Common myeloid progenitor, CD34-positive (primary cell): ENCODE data around the gene GCNT2.

Experiments
- CTCF ChIA-PET: fragments of 350-600 bp; sonication (Branson Sonifier 250); formaldehyde crosslinking; loops from one replicate; lab custom pipeline; 2021; ENCODE audit warnings: antibody characterized with exemption; lab: Charles Lee
- POLR2A ChIA-PET: fragments of 350-600 bp; sonication (Branson Sonifier 250); formaldehyde crosslinking; loops from one replicate; lab custom pipeline; 2021; ENCODE audit warnings: antibody characterized with exemption; lab: Charles Lee
- DNase-seq, 3 donors: peaks; one replicate each; pipeline versions ENCODE4 v3.0.0 to v3.0.0-alpha.2; 2013
- H3K27ac ChIP-seq, 2 experiments: 1 replicate in 1 of 2; 2 replicates in 1 of 2; pipeline ENCODE4 v1.7.0; 2013; ENCODE audit warnings: inconsistent platforms in 2 of 2, low read length in 2 of 2, mild to moderate bottlenecking in 2 of 2, low read depth in 1 of 2, moderate library complexity in 1 of 2; ENCODE audit not compliant: severe bottlenecking in 2 of 2, insufficient read depth in 1 of 2, poor library complexity in 1 of 2
- H3K27me3 ChIP-seq, 5 experiments: replicated peaks in 2 of 5; 1 replicate in 3 of 5; 2 replicates in 2 of 5; pipeline versions ENCODE4 v1.6.1 to v1.7.0; 2013; ENCODE audit warnings: low read length in 4 of 5, mild to moderate bottlenecking in 2 of 5, moderate library complexity in 2 of 5, inconsistent platforms in 1 of 5; ENCODE audit not compliant: insufficient read depth in 5 of 5, control insufficient read depth in 4 of 5
- H3K36me3 ChIP-seq, 4 experiments: 1 replicate in 2 of 4; 2 replicates in 2 of 4; pipeline versions ENCODE4 v1.6.1 to v1.7.0; 2013; ENCODE audit warnings: low read length in 3 of 4, control low read depth in 1 of 4, mild to moderate bottlenecking in 1 of 4; ENCODE audit not compliant: control insufficient read depth in 4 of 4, insufficient read depth in 4 of 4
- H3K4me1 ChIP-seq, 4 experiments: 1 replicate in 3 of 4; 2 replicates in 1 of 4; pipeline versions ENCODE4 v1.6.1 to v1.7.1; 2013; ENCODE audit warnings: low read length in 3 of 4, mild to moderate bottlenecking in 3 of 4, control low read depth in 1 of 4, inconsistent platforms in 1 of 4, moderate library complexity in 1 of 4; ENCODE audit not compliant: control insufficient read depth in 4 of 4, insufficient read depth in 4 of 4; ENCODE audit errors: control extremely low read depth in 1 of 4
- H3K4me3 ChIP-seq, 7 experiments: 1 replicate in 4 of 7; 2 replicates in 3 of 7; pipeline versions ENCODE4 v1.5.1 to v1.7.0; 2013; ENCODE audit warnings: mild to moderate bottlenecking in 7 of 7, low read length in 6 of 7, moderate library complexity in 6 of 7, inconsistent platforms in 2 of 7, low read depth in 2 of 7, control low read depth in 1 of 7; ENCODE audit not compliant: insufficient read depth in 4 of 7, control insufficient read depth in 1 of 7; ENCODE audit errors: extremely low read depth in 1 of 7
- H3K9me3 ChIP-seq, 5 experiments: 1 replicate in 4 of 5; 2 replicates in 1 of 5; pipeline versions ENCODE4 v1.6.1 to v1.7.1; 2013; ENCODE audit warnings: low read length in 4 of 5, mild to moderate bottlenecking in 2 of 5, inconsistent platforms in 1 of 5, low read depth in 1 of 5, moderate library complexity in 1 of 5; ENCODE audit not compliant: control insufficient read depth in 4 of 5, insufficient read depth in 2 of 5; ENCODE audit errors: control extremely low read depth in 1 of 5
- WGBS: methylation state at CpG from one replicate; pipeline ENCODE4 v1.1.5; 2013; ENCODE audit not compliant: insufficient coverage; 5-methylcytosine and 5-hydroxymethylcytosine counted together

The GCNT2 gene

GRCh38 chr6:10553871-10554270 lies 32.7 kb downstream of the GCNT2 start:
- Histone ChIP-seq H3K27me3 (no peaks in the 10 kb centered on the region), H3K36me3 (peaks cover 3 to 31% (median 13%) of the 10 kb centered on the region in 4 experiments), H3K4me1 (peaks cover 0 to 1% (median 0%) of the 10 kb centered on the region in 4 experiments), H3K27ac (no peak overlapping the region), H3K4me3 (no peak overlapping the region), H3K9me3 (no peaks in the 10 kb centered on the region)
- 100% methylated on average over 1 of the region's 1 CpG for WGBS
- POLR2A ChIA-PET, result no interaction called here
- CTCF ChIA-PET, result interaction anchor here (0.8 kb wide), 1 partner anchor 12 kb away, joined by 3 read pairs; no protein-coding TSS in a partner anchor
- DNase-seq, result no peak

- ChIA-PET CTCF (interaction anchor here (0.9 to 1.3 kb wide), 2 partner anchors 13 to 23 kb away, joined by 3 read pairs; no protein-coding TSS in a partner anchor), POLR2A (no interaction called here)
- 97% methylated on average over 5 of the region's 7 CpGs for WGBS
- H3K4me1 ChIP-seq, result peaks cover 0 to 1% (median 0%) of the 10 kb centered on the region in 4 experiments
- no peak overlapping the region for H3K27ac ChIP-seq
- no peaks in the 10 kb centered on the region for H3K9me3 ChIP-seq
- H3K36me3 ChIP-seq, result peaks cover 4 to 39% (median 16%) of the 10 kb centered on the region in 4 experiments
- no peak overlapping the region for H3K4me3 ChIP-seq
- DNase-seq, result no peak
- no peaks in the 10 kb centered on the region for H3K27me3 ChIP-seq
Measured at GRCh38 chr6:10554826-10555225, 33.7 kb downstream of the GCNT2 start.

GRCh38 chr6:10555625-10556309 lies 34.6 kb downstream of the GCNT2 start:
- H3K9me3 ChIP-seq, result no peaks in the 10 kb centered on the region
- DNase-seq, result no peak
- H3K4me3 ChIP-seq, result no peak overlapping the region
- POLR2A ChIA-PET, result no interaction called here
- peaks cover 0 to 1% (median 0%) of the 10 kb centered on the region in 4 experiments for H3K4me1 ChIP-seq
- H3K27me3 ChIP-seq, result no peaks in the 10 kb centered on the region
- no peak overlapping the region for H3K27ac ChIP-seq
- H3K36me3 ChIP-seq, result peaks cover 4 to 39% (median 16%) of the 10 kb centered on the region in 4 experiments
- CTCF ChIA-PET, result interaction anchor here (0.9 to 1.3 kb wide), 3 partner anchors 12 to 44 kb away, joined by 3 read pairs; no protein-coding TSS in a partner anchor
- WGBS, result 94% methylated on average over 22 of the region's 22 CpGs

- Histone ChIP-seq H3K27me3 (no peaks in the 10 kb centered on the region), H3K27ac (no peak overlapping the region), H3K4me3 (no peak overlapping the region), H3K9me3 (no peaks in the 10 kb centered on the region), H3K4me1 (peaks cover 0 to 5% (median 3%) of the 10 kb centered on the region in 4 experiments), H3K36me3 (peaks cover 4 to 39% (median 16%) of the 10 kb centered on the region in 4 experiments)
- no peak for DNase-seq
- 87% methylated on average over 5 of the region's 6 CpGs for WGBS
- ChIA-PET POLR2A (no interaction called here), CTCF (interaction anchor here (1.0 kb wide), 1 partner anchor 45 kb away, joined by 3 read pairs; no protein-coding TSS in a partner anchor)
Measured at GRCh38 chr6:10556589-10556988, 35.4 kb downstream of the GCNT2 start.

- Histone ChIP-seq H3K4me1 (peaks cover 0 to 8% (median 3%) of the 10 kb centered on the region in 4 experiments), H3K27me3 (no peaks in the 10 kb centered on the region), H3K27ac (no peak overlapping the region), H3K36me3 (peaks cover 4 to 39% (median 16%) of the 10 kb centered on the region in 4 experiments), H3K9me3 (no peaks in the 10 kb centered on the region), H3K4me3 (no peak overlapping the region)
- CTCF ChIA-PET, result interaction anchor here (1.0 kb wide), 1 partner anchor 46 kb away, joined by 3 read pairs; no protein-coding TSS in a partner anchor
- POLR2A ChIA-PET, result no interaction called here
- no peak for DNase-seq
- 98% methylated on average over 5 of the region's 6 CpGs for WGBS
Measured at GRCh38 chr6:10556992-10557391, 35.8 kb downstream of the GCNT2 start.

GRCh38 chr6:10557913-10558312 lies 36.8 kb downstream of the GCNT2 start:
- no peak overlapping the region for H3K4me3 ChIP-seq
- H3K4me1 ChIP-seq, result peaks cover 0 to 10% (median 3%) of the 10 kb centered on the region in 4 experiments
- H3K27ac ChIP-seq, result no peak overlapping the region
- ChIA-PET CTCF (interaction anchor here (0.7 to 1.8 kb wide), 2 partner anchors 15 to 20 kb away, joined by 3 to 4 read pairs; no protein-coding TSS in a partner anchor), POLR2A (no interaction called here)
- H3K36me3 ChIP-seq, result peaks cover 4 to 39% (median 16%) of the 10 kb centered on the region in 4 experiments
- no peak for DNase-seq
- H3K27me3 ChIP-seq, result no peaks in the 10 kb centered on the region
- no peaks in the 10 kb centered on the region for H3K9me3 ChIP-seq

- POLR2A ChIA-PET, result no interaction called here
- 98% methylated on average over 8 of the region's 10 CpGs for WGBS
- H3K36me3 ChIP-seq, result peaks cover 4 to 37% (median 17%) of the 10 kb centered on the region in 4 experiments
- no peak overlapping the region for H3K27ac ChIP-seq
- CTCF ChIA-PET, result interaction anchor here (0.9 to 1.8 kb wide), 2 partner anchors 14 to 48 kb away, joined by 3 to 4 read pairs; no protein-coding TSS in a partner anchor
- H3K4me1 ChIP-seq, result peaks cover 0 to 10% (median 3%) of the 10 kb centered on the region in 4 experiments
- H3K27me3 ChIP-seq, result no peaks in the 10 kb centered on the region
- DNase-seq, result no peak
- no peaks in the 10 kb centered on the region for H3K9me3 ChIP-seq
- no peak overlapping the region for H3K4me3 ChIP-seq
Measured at GRCh38 chr6:10558565-10558964, 37.4 kb downstream of the GCNT2 start.
